Loucy (cell line): ENCODE data around the gene MCEMP1.

Experiments
- CTCF ChIP-seq: fragments of 200-600 bp; sonication (generic); conservative IDR thresholded peaks from 2 replicates; pipeline ENCODE4 v1.5.1; 2014; ENCODE audit warnings: mild to moderate bottlenecking, antibody characterized with exemption, low read length
- EZH2phosphoT487 ChIP-seq: fragments of 200-600 bp; IDR thresholded peaks from 2 replicates; pipeline ENCODE4 v1.6.1; 2018; ENCODE audit warnings: antibody characterized with exemption, mild to moderate bottlenecking, moderate library complexity, borderline replicate concordance

GRCh38 chr19:7676376-7676775 lies 514 bp upstream of the MCEMP1 start:
- no peak for TF ChIP-seq CTCF
- TF ChIP-seq EZH2phosphoT487: no peak
